GM18508 (cell line): ENCODE measurements around the gene SNAP25.

Experiments used
- ATAC-seq: cut with Tn5 transposase; IDR thresholded peaks from one replicate; pipeline ENCODE4 v1.9.1; 2021; ENCODE audit warnings: moderate number of reproducible peaks; ENCODE audit not compliant: insufficient read depth, unreplicated experiment

SNAP25 gene

GRCh38 chr20:10297684-10298240 is 79.1 kb downstream of the SNAP25 start:
- no peak for ATAC-seq

GRCh38 chr20:10300582-10301446 is 82.2 kb downstream of the SNAP25 start:
- no peak for ATAC-seq

DNA sequence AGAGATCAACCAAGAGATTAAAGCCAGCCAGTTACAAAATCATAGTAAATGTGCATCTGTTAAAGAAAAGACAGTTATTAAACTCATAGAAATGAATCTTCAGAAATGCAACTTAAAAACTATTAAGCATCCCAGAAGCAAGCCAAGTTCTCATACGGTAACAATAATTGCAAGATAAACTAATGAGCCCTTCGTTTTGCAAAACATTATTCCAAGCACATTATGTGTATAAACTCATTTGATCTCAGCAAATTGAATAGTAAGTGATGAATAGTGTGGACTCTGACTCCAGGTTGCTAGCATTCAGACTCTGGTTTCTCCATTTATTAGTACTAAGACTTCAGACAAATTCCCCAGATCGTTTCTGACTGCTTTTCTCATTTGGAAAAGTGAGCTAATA is 85.2 kb downstream of the SNAP25 start:
- ATAC-seq = no peak

- no peak for ATAC-seq
Observed at GRCh38 chr20:10304471-10305046, 85.9 kb downstream of the SNAP25 start.

GRCh38 chr20:10306440-10307358 is 88.1 kb downstream of the SNAP25 start:
- ATAC-seq = no peak

DNA sequence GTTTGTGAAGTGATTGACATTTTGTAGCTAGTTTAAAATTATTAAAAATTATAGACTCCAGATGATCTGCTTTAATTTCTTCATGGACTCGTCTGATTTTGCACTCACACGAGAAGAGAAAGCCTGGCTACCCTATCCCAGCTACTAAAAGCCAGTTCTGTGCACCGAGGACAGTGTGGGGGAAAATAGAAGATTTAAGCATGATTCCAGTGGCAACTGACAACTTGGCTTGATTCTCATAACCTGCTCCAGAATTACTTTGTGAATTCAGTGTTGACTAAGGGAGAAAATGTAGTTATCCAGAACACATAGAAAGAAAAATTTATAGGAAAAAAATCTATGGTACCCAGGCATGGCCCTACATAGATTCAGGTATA is 88.7 kb downstream of the SNAP25 start:
- no peak for ATAC-seq

DNA sequence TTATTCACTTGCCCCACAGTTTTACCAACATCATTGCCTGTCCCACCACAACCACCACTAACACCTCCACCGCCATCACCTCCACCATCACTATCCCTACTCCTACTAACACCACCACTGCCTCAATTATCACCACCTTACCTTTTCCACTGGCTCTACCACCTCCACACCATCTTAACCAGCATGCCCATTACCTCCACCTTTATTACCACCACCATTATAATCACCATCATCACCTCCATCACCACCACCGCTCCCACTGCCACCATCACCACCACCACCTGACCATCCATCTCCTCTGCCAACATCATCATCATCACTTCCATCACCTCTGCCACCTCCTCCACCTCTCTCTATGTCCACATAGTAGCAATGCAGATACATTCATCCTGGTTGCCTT is 90.0 kb downstream of the SNAP25 start:
- no peak for ATAC-seq

- no peak for ATAC-seq
Observed at GRCh38 chr20:10309326-10309725, 90.7 kb downstream of the SNAP25 start.

DNA sequence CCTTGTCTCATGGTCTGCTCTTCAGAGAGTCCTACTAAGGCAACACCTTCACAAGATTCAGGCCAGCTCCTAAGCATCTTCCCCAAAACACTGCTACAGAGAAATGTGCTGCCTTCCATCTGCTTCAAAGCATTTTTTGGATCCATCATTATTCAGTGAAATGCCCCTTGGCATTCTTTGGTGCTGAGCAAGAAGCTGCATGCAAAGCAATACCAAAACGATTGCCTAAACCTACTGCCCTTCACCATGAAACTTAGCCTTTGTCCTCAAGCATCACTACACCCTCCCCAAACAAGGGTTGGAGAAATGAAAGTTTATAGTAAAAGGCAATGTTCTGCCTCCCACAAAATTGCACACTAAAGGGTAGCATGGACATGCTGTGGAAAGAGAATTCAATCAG is 93.5 kb downstream of the SNAP25 start:
- no peak for ATAC-seq

GRCh38 chr20:10313215-10313614 is 94.6 kb downstream of the SNAP25 start:
- ATAC-seq = no peak

DNA sequence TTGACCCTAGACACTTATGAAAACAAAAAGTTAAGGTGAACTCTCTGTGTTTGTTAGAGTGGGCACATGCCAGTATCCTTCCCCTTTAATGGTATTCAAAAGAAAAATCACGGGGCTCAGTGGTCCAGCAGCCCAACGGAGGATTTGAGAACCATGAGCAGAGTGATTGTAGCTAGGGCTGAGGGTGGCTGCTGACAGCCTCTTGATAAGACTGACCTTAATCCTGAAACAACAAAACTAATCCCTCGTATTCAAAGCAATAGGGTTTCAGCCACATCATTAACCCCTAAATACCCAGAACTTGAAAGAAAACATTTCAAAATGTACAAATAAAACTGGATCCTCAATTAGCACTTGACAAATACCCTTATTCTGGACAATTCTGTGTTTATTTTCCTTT is 95.1 kb downstream of the SNAP25 start:
- ATAC-seq = no peak

DNA sequence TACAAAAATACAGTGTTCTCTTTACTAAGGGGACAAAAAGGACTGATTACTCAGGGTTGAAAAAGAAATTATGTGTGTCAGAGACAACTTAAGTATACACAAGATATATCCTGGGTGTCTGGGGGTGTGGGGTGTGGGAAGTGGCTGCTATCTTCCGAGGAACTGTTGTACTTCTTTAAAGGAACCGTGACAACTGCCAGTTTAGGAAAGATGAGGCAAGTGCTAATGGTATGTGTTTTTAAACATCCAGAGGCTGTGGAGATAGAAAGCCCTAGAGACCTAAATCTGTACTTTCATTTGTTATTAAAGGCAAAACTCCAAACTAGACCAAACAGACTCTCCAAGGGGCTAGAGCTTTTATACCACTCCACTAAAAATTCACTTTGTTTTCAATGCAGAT is 95.6 kb downstream of the SNAP25 start:
- ATAC-seq = no peak

DNA sequence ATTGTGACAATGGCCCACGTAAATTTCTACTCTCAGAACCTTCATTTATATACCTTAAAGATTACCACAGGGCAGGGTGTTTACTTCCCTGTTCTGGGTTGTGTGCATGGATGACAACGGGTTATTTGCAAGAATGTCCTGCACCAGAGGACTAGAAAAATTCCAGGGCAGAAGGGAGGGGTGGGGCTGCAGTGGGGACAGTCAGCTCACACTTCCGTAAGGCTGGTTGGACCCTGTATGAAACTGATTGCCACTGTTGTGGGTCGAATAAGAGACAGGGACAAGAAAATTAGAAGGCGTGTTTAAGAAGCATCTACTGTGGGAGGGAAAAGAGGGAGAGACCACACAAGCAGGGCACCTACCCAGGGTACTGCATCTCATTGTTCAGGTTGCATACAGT is 96.5 kb downstream of the SNAP25 start:
- no peak for ATAC-seq

DNA sequence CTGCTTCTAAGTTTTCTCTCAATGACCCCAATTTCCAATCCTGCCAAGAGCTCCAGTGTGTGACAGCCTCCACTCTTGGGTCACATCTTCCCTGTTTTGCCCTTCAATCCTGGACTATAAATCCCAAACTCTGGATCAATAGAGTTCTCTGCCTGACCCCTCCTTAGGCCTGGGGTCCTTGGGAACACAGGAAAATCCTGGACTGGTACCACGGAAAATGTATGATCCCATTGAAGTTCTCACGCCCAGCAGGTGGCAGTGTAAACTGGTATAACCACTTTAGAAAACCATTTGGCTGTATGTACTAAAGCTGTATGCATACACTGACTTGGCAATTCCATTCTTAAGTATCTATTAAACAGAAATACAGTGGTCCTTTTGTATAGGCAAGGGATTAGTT is 98.0 kb downstream of the SNAP25 start:
- no peak for ATAC-seq

GRCh38 chr20:10318291-10319024 is 99.8 kb downstream of the SNAP25 start:
- ATAC-seq = no peak

- ATAC-seq = no peak
Observed at GRCh38 chr20:10319855-10320254, 101.2 kb downstream of the SNAP25 start.

DNA sequence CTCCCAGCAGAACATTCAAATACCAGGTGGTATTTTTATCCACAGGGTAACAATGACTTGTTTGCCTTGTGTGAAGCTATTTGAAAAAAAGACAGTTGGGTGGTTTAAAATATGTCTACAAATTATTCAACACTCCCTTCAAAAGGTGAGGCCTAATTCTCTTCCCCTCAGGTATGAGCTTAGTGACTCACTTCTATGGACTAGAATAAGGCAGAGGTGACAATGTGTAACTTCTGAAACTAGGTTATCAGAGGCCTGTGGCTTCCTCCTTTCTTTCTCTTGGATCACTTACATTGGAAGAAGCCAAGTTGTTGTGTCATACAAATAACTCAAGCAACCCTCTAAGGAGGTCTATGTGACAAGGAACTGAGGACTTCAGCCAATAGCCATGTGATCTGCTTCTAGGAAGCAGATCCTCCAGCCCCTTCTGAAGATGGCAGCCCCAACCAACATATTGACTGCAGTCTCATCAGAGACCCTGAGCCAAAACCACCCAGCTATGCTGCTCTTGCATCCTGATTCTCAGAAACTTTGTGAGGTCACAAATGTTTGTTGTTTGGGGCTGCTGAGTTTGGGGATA is 102.6 kb downstream of the SNAP25 start:
- ATAC-seq = no peak

GRCh38 chr20:10322073-10323012 is 103.7 kb downstream of the SNAP25 start:
- ATAC-seq = no peak

DNA sequence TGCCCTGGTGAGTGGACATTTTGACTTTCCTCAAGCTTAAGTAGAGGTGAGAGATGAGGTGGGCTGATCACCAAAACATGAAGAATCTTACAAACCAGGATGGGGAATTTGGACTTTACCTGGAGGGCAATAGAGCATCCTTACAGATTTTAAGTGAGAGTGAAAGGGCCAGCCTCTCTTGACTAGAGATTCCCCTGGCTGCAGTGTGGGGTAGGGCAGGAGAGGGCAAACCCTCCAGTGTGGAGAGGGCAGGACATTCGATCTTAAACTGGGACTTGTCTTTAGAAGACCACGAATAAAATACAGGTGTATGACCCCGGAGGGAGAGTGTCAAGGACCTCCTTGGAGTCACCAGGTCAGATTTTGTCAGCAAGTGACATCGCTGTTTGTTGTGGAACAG is 105.1 kb downstream of the SNAP25 start:
- ATAC-seq = no peak
